Urothelium cell line (cell line): Measurements from ENCODE around the gene SDCBP2.

Experiments used
- DNase-seq: peaks from one replicate; pipeline ENCODE4 v3.0.0; 2011; ENCODE audit warnings: low spot score, mixed read lengths
- FAIRE-seq: peaks from 2 replicates; lab custom pipeline; 2011; peaks lifted over from hg19 to GRCh38; lab: Jason Lieb, UNC

SDCBP2 gene

DNA sequence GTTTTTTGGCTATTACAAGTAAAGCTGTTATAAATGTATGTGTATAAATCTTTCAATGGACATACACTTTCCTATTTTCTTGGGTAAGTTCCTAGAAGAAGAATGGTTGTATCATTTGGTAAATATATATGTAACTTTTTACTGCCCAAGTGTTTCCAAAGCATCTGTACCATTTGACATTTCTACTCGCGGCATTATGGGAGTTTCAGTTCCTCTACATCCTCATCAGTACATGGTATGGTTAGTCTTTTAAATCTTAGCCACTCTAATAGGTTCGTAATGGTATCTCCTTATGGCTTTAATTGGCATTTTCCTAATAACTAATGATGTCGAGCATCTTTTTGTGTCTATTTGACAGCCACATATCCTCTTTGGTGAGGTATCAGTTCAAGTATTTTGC is 49.9 kb downstream of the SDCBP2 start:
- FAIRE-seq (no peak), DNase-seq (no peak)

DNA sequence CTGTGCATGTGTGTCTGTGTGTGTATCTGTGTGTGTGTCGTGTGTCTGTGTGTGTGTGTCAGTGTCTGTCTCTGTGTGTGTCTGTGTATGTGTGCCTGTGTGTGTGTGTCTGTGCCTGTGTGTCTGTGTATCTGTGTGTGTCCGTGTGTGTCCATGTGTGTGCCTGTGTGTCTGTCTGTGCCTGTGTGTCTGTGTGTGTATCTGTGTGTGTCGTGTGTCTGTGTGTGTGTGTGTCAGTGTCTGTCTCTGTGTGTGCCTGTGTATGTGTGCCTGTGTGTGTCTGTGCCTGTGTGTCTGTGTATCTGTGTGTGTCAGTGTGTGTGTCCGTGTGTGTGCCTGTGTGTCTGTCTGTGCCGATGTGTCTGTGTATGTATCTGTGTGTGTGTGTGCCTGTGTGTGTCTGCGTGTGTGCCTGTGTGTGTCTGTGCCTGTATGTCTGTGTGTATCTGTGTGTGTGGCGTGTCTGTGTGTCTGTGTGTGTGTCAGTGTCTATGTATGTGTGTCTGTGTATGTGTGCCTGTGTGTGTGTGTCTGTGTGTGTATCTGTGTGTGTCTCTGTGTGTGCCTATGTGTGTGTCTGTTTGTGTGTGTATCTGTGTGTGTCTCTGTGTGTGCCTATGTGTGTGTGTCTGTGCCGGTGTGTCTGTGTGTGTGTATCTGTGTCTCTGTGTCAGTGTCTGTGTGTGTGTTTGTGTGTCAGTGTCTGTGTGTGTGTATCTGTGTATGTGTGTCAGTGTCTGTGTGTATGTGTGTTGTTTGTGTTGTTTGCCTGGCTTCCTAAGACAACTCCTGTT is 51.2 kb downstream of the SDCBP2 start:
- FAIRE-seq = peak; percentile 98
- DNase-seq = no peak

DNA sequence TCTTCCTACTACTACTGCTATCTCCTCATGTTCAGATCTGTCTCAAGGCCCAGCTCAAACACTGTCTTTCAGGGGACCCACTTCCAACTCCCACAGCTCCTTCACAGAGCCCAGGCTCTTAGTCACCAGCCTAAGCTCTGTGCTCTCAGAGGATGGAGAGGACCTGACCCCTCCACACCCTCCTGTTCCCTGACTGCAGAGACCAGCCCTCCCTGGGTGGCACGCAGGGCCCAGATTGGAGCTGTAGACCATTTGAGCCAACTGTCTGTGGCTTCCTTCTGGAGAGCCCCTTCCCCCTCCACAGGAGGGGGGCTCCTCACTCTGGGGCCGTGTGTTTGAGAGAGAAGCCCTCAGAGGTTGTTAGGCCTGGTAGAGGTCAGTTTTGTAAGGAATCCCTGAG is 53.0 kb downstream of the SDCBP2 start:
- no peak for DNase-seq
- no peak for FAIRE-seq

DNA sequence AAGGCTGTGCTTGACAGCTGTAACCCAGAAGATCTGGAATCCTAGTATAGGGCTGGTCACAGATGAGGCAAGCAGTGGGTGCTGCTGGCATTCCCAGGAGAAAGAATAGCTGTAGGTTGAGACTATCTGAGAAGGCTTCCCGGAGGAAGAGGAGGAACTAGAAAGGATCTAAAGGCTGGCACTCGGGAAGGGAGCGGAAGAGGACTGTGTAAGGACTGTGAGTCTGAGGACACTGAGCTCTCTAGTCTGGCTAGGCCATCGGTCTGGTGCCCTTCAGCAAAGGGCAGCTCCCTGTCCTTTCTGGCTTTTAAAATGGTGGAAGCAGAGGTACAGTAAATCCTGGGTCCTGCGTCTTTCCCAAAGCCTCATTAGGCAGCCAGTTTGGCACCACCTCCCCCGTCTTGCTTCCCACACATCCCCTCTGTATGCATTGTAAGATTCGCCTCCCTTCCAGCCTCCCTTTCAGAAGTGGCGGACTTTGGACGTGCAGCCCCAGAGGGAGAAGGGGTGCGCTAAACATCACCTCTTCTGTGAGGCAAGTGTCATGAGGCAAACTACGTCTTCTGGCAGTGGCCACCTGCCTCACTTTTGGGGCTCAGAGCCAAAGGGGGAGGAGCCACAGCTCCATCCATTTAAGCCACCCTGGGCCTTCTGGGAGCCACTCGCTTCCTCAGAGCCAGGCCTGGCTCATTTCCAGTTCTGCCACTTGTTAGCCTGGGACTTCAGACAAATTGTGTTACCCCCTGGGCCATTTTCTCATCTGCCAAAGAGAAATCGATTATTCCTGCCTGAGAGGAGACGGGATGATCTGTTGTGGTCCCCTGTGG is 54.2 kb downstream of the SDCBP2 start:
- FAIRE-seq (no peak), DNase-seq (no peak)

DNA sequence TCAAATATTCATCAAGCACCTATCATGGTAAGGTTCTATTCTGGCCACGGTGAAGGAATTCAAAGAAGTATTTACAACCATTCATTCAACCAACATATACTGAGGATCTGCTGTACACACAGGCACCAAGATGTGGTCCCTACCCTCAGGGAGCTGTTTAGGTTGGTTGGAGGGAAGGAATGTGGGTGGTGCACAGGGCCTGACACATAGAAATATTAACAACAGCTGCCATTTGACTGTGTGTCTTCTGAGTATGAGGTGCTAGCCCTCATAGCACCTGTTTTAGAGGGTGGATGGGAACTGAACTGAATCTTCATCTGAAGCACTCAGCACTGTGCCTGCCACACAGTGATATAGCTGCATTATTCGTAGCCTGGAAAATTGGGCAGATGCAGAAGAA is 55.6 kb downstream of the SDCBP2 start:
- FAIRE-seq (no peak), DNase-seq (no peak)

DNA sequence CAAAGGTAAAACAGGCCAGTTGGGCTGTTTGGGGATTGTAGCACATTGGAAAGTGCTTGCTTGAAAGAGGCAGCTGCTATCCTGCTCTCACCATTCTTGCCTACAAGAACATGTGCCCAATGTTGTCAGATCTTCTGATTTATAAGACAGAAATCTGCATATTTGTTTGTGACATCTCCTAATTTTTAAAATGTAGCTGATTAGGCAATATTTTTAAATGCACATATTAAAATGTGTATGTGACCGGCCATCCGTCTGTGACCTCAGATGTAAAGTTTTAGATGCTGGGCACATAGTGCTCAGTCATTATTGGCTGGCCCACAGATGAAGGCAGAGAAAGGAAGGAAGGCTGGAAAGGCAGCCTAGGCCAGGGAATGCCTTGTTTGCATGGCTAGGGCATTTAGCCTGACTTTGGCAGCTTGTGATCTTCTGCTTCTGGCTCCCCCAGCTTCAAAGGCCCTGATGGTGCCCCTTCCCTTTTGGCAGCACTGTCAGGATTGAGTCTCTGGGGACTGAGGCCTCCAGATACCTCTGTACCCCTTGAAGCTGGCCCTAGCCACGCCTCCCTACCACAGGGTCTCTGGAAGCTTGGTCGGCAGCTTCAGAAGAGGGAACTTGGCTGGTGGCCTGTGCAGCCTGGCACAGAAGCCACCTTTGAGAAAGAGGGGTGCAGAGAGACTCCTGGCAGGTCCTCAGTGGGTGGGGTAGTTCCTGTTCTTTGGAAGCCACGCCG is 56.4 kb downstream of the SDCBP2 start:
- FAIRE-seq = no peak
- DNase-seq = no peak

DNA sequence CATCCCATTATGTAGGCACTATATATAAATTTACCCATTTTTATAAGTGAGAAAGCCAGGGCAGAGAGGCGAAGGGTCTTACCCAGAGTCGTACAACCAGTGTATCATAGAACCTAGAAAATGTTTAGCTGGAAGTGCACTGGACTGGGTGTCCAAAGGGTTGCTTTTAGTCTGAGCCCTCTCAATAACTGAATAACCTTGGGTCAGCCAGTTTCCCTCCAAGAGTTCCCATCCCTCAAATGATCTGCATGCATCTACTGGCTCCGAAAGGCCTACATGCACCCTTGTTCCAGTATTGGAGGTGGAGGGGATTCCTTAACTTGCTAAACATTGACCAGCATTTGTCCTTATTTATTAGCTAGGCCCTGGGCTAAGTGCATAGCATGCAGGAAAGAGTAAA is 59.1 kb downstream of the SDCBP2 start:
- FAIRE-seq (no peak), DNase-seq (no peak)

DNA sequence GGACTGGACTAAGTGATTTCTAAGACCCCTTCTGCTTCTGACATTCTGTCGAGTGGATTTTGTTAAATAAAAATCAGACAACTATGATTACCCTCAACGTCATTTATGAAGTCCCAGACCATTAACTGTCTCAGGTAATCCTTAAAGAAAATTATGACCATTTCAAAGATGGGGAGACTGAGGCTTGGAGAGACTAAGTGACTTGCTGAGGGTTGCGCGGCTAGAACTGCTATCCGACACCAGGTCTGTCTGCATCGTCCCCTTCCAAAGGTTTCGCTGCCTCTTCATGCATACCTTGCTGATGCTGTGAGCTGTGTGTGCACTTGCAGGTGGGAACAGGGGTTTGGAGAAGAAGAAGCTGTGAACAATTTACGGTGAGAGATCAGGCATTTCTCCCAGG is 59.7 kb downstream of the SDCBP2 start:
- DNase-seq (no peak), FAIRE-seq (no peak)

DNA sequence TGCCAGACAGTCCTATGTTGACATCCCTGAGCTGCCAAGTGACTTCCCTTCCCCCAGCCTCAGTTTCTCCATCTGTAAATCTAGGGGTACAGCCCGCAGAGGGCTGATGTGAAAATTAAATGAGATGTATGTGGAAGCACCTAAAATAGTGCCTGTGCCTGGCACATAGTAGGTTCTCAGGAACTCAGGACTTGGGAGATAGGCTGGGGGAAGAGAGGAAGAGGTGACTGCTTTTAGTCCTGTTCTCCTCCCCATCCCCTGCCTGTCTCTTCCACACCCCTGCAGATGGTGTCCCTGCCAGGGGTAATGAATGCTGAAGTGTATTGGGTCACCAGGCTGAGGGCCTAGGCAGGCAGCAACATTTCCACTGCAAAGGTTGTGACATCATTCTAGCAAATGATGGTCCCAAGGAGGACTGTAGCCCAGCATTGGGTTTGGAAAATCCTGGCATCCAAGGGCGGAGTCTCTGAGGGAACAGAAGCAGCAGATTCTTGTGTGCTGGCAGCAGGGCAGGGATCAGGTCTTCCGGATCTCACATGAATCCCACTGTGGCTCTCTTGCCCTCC is 61.0 kb downstream of the SDCBP2 start:
- DNase-seq = no peak
- FAIRE-seq = no peak

DNA sequence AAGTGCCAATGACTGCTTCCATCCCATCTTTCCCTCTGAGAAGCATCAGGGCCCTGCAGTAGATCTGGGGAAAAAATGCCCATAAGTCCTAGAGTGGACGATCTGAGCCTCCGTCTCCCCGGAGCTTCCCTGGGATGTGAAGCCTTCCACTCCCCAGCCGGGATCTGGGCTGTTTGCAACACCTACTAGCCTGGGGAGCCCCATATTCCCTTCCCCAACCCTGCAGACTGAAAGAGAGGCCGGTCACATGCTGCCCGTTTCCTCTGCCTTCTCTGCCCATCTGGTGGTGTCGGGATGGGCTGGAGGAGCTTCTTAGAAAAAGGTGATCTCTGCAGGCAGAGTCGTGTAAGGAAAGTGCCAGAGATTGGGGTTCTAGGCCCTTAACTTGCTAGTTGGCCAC is 61.8 kb downstream of the SDCBP2 start:
- DNase-seq = no peak
- FAIRE-seq = no peak

DNA sequence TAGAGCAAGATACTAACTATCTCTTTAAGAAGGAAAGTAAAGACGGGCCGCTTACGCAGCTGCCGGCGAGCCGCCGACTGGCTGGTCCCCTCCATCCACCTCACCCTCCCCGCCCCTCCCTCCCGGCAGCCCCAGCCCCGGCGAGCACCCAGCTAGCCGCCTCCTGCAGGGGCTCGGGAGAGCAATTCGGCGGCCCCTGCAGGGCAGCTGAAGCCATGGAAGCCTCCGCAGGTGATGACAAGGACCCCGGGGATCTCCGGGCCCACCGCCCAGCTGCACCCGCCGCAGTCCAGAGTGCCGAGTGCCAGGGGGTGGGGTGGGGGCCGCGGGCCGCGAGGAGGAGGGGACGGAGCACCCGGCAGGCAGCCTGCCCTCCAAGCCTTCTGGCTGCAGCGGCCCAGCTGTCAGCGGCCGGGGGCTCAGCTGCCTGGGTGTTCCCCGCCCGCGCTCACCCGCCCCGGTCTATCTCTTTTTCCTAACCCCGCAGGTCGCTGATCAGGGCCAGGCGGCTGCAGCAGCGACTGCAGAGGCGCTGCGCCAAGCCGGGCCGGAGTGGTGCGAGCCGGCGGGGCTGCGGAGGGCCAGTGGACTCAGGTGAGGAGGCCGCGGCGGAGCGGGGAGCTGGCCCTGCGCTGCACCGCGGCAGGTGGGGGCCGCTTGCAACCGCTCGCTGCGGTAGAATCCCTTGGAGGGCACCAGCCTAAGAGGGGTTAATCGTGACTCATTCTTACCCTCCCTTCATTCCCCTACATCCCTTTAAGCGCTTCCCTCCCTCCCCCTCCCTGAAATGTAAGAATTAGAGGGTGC is 62.6 kb downstream of the SDCBP2 start, which contains the start of gene SNPH:
Gene SNPH, plus strand, starts transcription at position 128 of the 807 bp plus-strand sequence. CDS start 29,946 bp downstream, outside the sequence.
- peak; percentile 78 for FAIRE-seq
- DNase-seq = peak; percentile 87

DNA sequence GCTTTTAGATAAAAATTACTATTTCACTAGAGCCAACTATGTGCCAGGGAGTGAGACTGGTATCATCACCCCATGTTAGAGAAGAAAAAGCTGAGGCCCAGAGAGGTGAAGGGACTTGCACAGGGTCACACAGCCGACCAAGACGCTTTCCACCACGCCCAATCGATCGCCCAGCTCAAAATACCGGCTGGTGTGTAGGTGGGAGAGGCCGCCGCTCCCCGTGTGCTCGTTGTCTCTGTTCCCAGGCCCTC is 63.1 kb downstream of the SDCBP2 start:
- no peak for FAIRE-seq
- DNase-seq = no peak

DNA sequence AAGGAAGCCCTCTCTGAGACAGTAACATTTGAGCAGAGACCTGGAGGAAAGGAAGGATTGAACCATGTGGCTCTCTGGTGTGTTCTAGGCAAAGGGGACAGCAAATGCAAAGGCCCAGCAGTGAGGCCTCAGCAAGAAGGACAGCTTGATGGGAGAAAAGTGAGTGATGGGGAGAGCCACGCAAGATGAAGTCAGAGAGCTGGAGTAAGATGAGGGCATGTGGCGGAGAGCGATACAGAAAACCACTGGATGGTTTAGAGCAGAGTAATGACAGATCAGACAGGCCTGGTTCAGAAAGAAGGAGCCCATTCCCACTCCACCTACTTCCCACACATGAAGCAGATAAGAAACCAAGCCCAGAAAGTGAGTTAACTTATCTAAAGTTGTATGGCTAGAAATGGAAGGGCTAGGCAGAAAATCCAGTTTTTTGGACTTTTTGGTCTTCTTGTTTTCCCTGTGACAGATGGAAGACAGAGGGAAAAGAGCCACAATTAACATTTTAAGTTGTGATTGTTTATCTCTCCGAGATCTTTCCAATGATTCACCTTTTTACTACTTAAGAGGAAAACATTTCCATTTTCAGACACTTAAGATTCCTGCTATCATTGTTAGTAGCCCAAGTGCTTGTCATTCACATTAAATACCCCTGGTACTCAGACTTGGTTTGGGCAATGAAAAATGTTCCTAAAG is 63.6 kb downstream of the SDCBP2 start:
- no peak for DNase-seq
- no peak for FAIRE-seq

DNA sequence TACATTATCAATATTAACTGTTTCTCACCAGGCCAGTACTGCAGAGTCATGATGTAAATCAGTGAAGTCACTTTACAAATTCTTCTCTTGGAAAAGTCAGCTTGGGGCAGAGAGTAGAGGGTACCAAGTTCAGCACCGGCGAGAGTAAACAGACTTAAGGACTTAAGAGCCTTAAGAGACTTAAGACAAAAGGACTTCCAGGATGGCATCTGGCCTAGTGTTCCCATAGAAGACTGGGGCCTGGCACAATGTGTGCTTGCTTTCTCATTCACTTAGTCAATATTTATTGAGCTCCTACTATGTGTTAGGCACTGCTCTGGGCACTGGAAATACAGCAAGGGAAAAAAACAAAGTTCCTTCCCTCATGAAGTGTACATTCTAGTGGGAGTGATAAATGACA is 64.2 kb downstream of the SDCBP2 start:
- no peak for DNase-seq

DNA sequence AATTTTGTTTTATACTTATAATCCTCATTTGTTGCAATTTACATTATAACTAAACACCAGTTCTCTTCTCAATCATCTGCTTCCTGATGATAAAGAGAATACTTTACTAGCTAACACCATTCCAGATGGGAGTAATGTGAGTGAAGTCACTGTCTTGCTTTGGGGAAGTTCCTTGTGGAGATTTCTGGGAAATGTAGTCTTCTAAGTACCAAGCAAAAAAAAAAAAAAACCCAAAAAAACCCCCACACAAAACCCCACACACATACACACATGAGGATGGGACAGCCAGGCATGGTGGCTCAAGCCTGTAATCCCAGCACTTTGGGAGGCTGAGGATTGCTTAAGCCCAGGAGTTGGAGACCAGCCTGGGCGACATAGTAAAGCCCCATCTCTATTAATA is 65.1 kb downstream of the SDCBP2 start:
- DNase-seq (no peak), FAIRE-seq (no peak)

More for the DNA sequence above, 64.2 kb downstream of the SDCBP2 start:
- no peak for FAIRE-seq
